HepG2 (cell line): ENCODE results near the gene USP27X. TPM values are rescaled to one million over a fixed set of nuclear protein-coding genes. Genes with fewer than 3 reads are reported as not detected.

ENCODE experiments used
- AKAP8 ChIP-seq: sonication (generic); formaldehyde crosslinking; IDR thresholded peaks from 2 replicates; pipeline ENCODE4 v1.5.1; 2020; ENCODE audit warnings: mild to moderate bottlenecking, missing genetic modification reagents
- KLF16 ChIP-seq, 2 experiments: sonication (generic) in 1 of 2; formaldehyde crosslinking in 1 of 2; IDR thresholded peaks; 2 replicates each; pipeline versions ENCODE4 v1.6.1 to v1.8.0; 2016 to 2023; ENCODE audit warnings: missing genetic modification reagents in 2 of 2, missing compliant biosample characterization in 1 of 2
- PCBP1 ChIP-seq: fragments of 200-400 bp; formaldehyde crosslinking; IDR thresholded peaks from 2 replicates; pipeline ENCODE4 v1.6.1; 2017; ENCODE audit warnings: mild to moderate bottlenecking, low read depth, low read length, borderline replicate concordance
- POLR2G ChIP-seq: fragments of 200-400 bp; formaldehyde crosslinking; IDR thresholded peaks from 2 replicates; pipeline ENCODE4 v1.6.1; 2018; ENCODE audit warnings: mild to moderate bottlenecking, low read depth, low read length, moderate library complexity
- RARA ChIP-seq: IDR thresholded peaks from 2 replicates; pipeline ENCODE4 v1.6.1; 2016; ENCODE audit warnings: missing genetic modification reagents, missing compliant biosample characterization
- YEATS4 ChIP-seq: sonication (generic); formaldehyde crosslinking; IDR thresholded peaks from 2 replicates; pipeline ENCODE4 v1.4.0; 2020; ENCODE audit warnings: missing genetic modification reagents, borderline replicate concordance
- ZNF160 ChIP-seq: sonication (generic); formaldehyde crosslinking; IDR thresholded peaks from 2 replicates; pipeline ENCODE4 v1.8.0; 2022; ENCODE audit warnings: mild to moderate bottlenecking, inconsistent platforms, missing genetic modification reagents
- ZNF17 ChIP-seq: sonication (generic); formaldehyde crosslinking; IDR thresholded peaks from 2 replicates; pipeline ENCODE4 v1.5.0; 2020; ENCODE audit warnings: mild to moderate bottlenecking, missing genetic modification reagents
- ZNF205 ChIP-seq: IDR thresholded peaks from 2 replicates; pipeline ENCODE4 v1.6.1; 2018; ENCODE audit warnings: missing biosample characterization, missing genetic modification reagents
- ZNF44 ChIP-seq: sonication (generic); formaldehyde crosslinking; IDR thresholded peaks from 2 replicates; pipeline ENCODE4 v1.5.1; 2020; ENCODE audit warnings: mild to moderate bottlenecking, missing genetic modification reagents
- ZNF652 ChIP-seq: IDR thresholded peaks from 2 replicates; pipeline ENCODE4 v1.6.1; 2016; ENCODE audit warnings: low read depth, borderline replicate concordance
- ZNF780A ChIP-seq: sonication (generic); formaldehyde crosslinking; IDR thresholded peaks from 2 replicates; pipeline ENCODE4 v1.8.0; 2022; ENCODE audit warnings: mild to moderate bottlenecking, missing genetic modification reagents, moderate library complexity
- ZNF83 ChIP-seq: sonication (generic); formaldehyde crosslinking; IDR thresholded peaks from 2 replicates; pipeline ENCODE4 v1.4.0; 2020; ENCODE audit warnings: missing genetic modification reagents, mild to moderate bottlenecking, borderline replicate concordance
- ZSCAN20 ChIP-seq: sonication (generic); formaldehyde crosslinking; IDR thresholded peaks from 2 replicates; pipeline ENCODE4 v1.4.0; 2020; ENCODE audit warnings: missing genetic modification reagents, mild to moderate bottlenecking, borderline replicate concordance
- polyA plus RNA-seq, 8 experiments: library from polyadenylated mRNA; depleted of rRNA in 3 of 8; stranded (reverse) in 7 of 8; unstranded in 1 of 8; fragments of >200 nt; fragmentation: Illumina TruSeq in 4 of 8; extraction: Trizol in 4 of 8; gene quantifications; 2 replicates each; pipeline versions ENCODE4 v1.2.1 to v1.2.3, GENCODE V29; 2011 to 2016; ENCODE audit warnings: low read depth in 4 of 8, missing spikeins in 1 of 8, mixed read lengths in 1 of 8; ENCODE audit not compliant: insufficient read depth in 1 of 8
- total RNA-seq, 5 experiments: library from RNA; depleted of rRNA; stranded (reverse); fragments of >200 nt; fragmentation: Illumina TruSeq; extraction: Trizol; gene quantifications; 2 replicates each; pipeline ENCODE4 v1.2.3, GENCODE V29; 2016; ENCODE audit warnings: low read depth in 1 of 5
- TF ChIP-seq, protein P1 (sequence below): sonication (generic); formaldehyde crosslinking; IDR thresholded peaks from 2 replicates; pipeline ENCODE4 v1.4.0; 2020; ENCODE audit warnings: missing genetic modification reagents, borderline replicate concordance
- TF ChIP-seq, protein P2 (sequence below), 2 experiments: IDR thresholded peaks; 2 replicates each; pipeline ENCODE4 v1.6.1; 2011 to 2012; ENCODE audit warnings: low read length in 2 of 2, borderline replicate concordance in 1 of 2, low read depth in 1 of 2, mild to moderate bottlenecking in 1 of 2, moderate library complexity in 1 of 2
- TF ChIP-seq, protein P3 (sequence below): sonication (generic); formaldehyde crosslinking; IDR thresholded peaks from 2 replicates; pipeline ENCODE4 v1.4.0; 2020; ENCODE audit warnings: missing genetic modification reagents, borderline replicate concordance
- TF ChIP-seq, protein P4 (sequence below): sonication (generic); formaldehyde crosslinking; conservative IDR thresholded peaks from 2 replicates; pipeline ENCODE4 v1.8.1; 2023; ENCODE audit warnings: missing genetic modification reagents

Gene USP27X
- total and polyA plus RNA-seq, 2 of the 13 experiments (the other 11 are each of a cell fraction or from before 2014, with no cell fraction given): 7.2 to 9.7 TPM

DNA sequence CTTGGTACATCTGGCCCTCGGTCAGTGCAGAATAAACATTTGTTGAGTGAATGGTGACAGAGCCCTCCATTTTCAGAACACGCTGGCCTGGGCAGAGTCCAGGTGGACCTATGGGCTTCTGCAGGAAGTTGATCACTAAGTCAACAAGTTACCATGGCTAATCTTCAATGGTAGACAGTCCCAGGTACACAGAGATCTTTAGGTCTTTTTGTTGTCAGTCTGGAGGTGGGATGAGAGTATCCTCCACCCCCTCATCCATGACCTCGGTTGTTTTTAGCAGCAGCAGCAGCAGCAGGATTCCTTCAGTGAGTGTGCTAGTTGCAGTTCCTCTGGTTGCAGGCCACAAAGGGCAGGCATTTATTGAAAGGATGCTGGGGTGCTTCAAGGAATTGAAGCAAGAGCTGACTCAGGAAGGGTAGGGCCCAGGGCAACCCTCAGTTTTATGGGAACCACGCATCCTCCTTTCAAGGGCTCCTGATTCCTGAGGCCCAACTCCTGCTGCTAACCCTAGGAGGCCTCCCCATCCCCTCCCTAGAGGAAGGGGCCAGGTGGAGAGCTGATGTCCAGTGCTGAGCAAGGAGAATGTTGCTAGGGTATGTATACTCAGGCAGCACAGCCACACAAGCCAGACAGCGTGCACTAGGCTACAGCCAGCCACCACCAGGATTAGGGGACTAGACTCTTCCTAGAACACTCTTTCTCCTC lies 1.7 kb upstream of the USP27X start (continued):
- TF ChIP-seq ZNF780A (no peak), ZNF44 (CRISPR knock-in tag) (no peak), ZNF205 (CRISPR knock-in tag) (0 out of 2 replicates have a peak, but pooled peaks have one; percentile 15), ZSCAN20 (no peak), YEATS4 (CRISPR knock-in tag) (no peak), KLF16 (CRISPR knock-in tag; IDR thresholded peaks at IDR 0.05) (no peak), ZNF160 (peak; percentile 64; the same call in 1 of the 2 replicates), POLR2G (peak; percentile 80), ZNF17 (no peak), AKAP8 (CRISPR knock-in tag) (no peak), ZNF652 (CRISPR knock-in tag) (no peak), ZNF83 (CRISPR knock-in tag) (no peak), RARA (CRISPR knock-in tag) (peak; percentile 65; the same call in 1 of the 2 replicates), PCBP1 (no peak)
- TF ChIP-seq, protein P1, sequence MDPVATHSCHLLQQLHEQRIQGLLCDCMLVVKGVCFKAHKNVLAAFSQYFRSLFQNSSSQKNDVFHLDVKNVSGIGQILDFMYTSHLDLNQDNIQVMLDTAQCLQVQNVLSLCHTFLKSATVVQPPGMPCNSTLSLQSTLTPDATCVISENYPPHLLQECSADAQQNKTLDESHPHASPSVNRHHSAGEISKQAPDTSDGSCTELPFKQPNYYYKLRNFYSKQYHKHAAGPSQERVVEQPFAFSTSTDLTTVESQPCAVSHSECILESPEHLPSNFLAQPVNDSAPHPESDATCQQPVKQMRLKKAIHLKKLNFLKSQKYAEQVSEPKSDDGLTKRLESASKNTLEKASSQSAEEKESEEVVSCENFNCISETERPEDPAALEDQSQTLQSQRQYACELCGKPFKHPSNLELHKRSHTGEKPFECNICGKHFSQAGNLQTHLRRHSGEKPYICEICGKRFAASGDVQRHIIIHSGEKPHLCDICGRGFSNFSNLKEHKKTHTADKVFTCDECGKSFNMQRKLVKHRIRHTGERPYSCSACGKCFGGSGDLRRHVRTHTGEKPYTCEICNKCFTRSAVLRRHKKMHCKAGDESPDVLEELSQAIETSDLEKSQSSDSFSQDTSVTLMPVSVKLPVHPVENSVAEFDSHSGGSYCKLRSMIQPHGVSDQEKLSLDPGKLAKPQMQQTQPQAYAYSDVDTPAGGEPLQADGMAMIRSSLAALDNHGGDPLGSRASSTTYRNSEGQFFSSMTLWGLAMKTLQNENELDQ (CRISPR knock-in tag): no peak
- TF ChIP-seq, protein P2, sequence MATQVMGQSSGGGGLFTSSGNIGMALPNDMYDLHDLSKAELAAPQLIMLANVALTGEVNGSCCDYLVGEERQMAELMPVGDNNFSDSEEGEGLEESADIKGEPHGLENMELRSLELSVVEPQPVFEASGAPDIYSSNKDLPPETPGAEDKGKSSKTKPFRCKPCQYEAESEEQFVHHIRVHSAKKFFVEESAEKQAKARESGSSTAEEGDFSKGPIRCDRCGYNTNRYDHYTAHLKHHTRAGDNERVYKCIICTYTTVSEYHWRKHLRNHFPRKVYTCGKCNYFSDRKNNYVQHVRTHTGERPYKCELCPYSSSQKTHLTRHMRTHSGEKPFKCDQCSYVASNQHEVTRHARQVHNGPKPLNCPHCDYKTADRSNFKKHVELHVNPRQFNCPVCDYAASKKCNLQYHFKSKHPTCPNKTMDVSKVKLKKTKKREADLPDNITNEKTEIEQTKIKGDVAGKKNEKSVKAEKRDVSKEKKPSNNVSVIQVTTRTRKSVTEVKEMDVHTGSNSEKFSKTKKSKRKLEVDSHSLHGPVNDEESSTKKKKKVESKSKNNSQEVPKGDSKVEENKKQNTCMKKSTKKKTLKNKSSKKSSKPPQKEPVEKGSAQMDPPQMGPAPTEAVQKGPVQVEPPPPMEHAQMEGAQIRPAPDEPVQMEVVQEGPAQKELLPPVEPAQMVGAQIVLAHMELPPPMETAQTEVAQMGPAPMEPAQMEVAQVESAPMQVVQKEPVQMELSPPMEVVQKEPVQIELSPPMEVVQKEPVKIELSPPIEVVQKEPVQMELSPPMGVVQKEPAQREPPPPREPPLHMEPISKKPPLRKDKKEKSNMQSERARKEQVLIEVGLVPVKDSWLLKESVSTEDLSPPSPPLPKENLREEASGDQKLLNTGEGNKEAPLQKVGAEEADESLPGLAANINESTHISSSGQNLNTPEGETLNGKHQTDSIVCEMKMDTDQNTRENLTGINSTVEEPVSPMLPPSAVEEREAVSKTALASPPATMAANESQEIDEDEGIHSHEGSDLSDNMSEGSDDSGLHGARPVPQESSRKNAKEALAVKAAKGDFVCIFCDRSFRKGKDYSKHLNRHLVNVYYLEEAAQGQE (IDR thresholded peaks at IDR 0.05; ENCODE audit: borderline replicate concordance in 1 of 2, low read depth in 1 of 2, low read length in 2 of 2): no peak
- TF ChIP-seq, protein P3, sequence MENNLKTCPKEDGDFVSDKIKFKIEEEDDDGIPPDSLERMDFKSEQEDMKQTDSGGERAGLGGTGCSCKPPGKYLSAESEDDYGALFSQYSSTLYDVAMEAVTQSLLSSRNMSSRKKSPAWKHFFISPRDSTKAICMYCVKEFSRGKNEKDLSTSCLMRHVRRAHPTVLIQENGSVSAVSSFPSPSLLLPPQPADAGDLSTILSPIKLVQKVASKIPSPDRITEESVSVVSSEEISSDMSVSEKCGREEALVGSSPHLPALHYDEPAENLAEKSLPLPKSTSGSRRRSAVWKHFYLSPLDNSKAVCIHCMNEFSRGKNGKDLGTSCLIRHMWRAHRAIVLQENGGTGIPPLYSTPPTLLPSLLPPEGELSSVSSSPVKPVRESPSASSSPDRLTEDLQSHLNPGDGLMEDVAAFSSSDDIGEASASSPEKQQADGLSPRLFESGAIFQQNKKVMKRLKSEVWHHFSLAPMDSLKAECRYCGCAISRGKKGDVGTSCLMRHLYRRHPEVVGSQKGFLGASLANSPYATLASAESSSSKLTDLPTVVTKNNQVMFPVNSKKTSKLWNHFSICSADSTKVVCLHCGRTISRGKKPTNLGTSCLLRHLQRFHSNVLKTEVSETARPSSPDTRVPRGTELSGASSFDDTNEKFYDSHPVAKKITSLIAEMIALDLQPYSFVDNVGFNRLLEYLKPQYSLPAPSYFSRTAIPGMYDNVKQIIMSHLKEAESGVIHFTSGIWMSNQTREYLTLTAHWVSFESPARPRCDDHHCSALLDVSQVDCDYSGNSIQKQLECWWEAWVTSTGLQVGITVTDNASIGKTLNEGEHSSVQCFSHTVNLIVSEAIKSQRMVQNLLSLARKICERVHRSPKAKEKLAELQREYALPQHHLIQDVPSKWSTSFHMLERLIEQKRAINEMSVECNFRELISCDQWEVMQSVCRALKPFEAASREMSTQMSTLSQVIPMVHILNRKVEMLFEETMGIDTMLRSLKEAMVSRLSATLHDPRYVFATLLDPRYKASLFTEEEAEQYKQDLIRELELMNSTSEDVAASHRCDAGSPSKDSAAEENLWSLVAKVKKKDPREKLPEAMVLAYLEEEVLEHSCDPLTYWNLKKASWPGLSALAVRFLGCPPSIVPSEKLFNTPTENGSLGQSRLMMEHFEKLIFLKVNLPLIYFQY (CRISPR knock-in tag): 0 out of 2 replicates have a peak, but pooled peaks have one; percentile 49
- TF ChIP-seq, protein P4, sequence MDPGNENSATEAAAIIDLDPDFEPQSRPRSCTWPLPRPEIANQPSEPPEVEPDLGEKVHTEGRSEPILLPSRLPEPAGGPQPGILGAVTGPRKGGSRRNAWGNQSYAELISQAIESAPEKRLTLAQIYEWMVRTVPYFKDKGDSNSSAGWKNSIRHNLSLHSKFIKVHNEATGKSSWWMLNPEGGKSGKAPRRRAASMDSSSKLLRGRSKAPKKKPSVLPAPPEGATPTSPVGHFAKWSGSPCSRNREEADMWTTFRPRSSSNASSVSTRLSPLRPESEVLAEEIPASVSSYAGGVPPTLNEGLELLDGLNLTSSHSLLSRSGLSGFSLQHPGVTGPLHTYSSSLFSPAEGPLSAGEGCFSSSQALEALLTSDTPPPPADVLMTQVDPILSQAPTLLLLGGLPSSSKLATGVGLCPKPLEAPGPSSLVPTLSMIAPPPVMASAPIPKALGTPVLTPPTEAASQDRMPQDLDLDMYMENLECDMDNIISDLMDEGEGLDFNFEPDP: no peak
